LNCAP (cell line): ENCODE results near the gene GDF9.

Experiments used
- CTCF ChIP-seq: fragments of 450-650 bp; IDR thresholded peaks from 2 replicates; pipeline ENCODE4 v1.5.1; 2017; ENCODE audit warnings: mild to moderate bottlenecking

The GDF9 gene

GRCh38 chr5:132814503-132815294, 51.6 kb downstream of the GDF9 start:
- no peak for TF ChIP-seq CTCF

- no peak for TF ChIP-seq CTCF
Observed at GRCh38 chr5:132813599-132814502, 52.4 kb downstream of the GDF9 start.

GRCh38 chr5:132812781-132813598, 53.3 kb downstream of the GDF9 start, which contains the start of gene SOWAHA:
Gene SOWAHA (plus strand): TSS chr5:132813302. CDS start chr5:132813622, 320 bp downstream.
- no peak for TF ChIP-seq CTCF

- TF ChIP-seq CTCF: no peak
Observed at GRCh38 chr5:132812123-132812765, 54.0 kb downstream of the GDF9 start.
